SKM-1 (cell line): ENCODE data around the gene MYO1E.
"Not testable (repeated sequence)": the region's sequence is repeated elsewhere in the genome, so short reads cannot be mapped to it uniquely, and the experiment has no call there.

Experiments used
- DNase-seq: peaks from one replicate; lab custom pipeline; 2025; ENCODE audit not compliant: unreplicated experiment; lab: John Stamatoyannopoulos, UW

Gene MYO1E

DNA sequence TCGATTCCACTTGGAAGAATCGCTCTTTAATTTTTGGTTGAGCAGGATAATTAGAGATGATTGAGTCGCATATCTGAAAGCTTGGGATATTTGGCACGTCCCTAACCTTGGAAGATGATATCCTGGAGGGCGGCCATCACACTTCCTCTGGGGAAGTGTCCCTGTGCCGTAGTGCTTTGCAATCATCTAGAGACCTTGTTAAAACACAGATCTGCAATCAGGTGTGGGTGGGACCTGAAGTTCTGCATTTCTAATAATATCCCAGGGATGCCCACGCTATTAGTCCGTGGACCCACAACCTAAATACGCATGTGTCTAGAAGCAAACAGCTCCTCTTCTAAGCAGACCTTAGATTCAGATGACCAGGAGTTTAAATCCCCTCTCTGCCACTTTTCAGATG lies 20.5 kb downstream of the MYO1E start:
- DNase-seq: no peak

DNA sequence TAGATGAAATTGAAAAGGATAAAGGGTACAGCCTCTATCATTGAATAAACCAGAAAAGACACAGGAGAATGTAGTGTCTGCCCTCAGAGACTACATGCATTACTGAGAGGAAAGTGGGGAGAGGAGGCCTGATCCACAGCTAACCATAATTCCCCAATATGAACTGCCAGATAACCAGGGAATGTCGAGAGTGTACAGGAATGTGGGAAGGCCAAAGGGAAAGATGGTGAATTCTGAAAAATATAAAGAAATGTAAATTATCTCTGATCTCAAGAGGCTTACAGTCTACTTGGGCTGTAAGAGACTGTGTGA lies 22.3 kb downstream of the MYO1E start:
- no peak for DNase-seq

DNA sequence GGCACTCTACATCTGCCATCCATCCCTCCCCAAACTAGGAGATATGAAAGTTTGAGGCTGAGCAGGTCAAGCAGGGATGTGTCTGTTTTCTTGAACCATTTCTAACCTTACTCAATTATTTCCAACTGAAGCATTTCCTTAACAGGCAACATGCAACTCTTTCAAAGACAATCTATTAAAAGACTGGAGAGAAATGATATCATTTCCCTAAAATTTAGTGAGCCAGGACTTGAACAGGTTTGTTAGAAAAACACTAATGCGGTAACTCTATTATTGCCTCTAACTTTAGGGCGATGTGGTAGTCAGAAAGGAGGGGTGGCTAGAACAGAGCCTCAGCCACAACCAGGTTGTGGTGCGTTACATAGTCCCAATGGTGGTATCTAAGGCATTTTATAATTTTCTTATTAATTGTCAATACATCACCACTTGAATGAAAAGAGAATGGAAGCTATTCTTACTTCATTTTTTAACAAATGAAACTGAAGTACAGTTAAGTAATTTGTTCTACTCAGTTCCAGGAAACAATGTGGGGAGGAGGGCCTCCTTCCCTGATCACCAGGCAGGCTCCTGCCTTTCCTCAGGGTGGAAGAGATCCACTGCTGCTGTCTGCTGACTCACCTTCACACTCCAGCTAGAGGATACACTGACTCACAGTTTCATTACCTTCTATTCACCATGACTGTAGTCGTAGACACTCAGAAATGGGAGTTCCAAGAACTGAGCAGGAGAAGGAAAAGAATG lies 22.8 kb downstream of the MYO1E start:
- DNase-seq: no peak

DNA sequence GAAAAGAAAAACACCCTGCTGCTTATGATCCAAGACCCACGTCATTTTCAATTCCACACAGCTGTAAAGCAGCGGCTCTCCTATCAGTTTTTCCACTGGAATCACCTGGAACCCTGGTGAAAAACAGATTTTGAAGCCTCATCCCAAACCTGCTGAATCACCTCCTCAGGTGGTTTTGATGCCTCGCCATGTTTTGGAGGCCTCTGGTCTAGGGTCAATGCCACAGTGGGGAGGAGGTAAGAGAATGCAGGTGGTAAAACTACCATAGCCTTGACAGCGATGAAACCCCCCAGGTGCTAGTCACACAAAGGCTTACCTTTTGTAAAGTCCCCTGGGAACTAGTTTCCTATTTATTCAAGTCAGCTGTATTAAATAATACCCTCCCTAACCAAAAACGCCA lies 24.8 kb downstream of the MYO1E start:
- no peak for DNase-seq

DNA sequence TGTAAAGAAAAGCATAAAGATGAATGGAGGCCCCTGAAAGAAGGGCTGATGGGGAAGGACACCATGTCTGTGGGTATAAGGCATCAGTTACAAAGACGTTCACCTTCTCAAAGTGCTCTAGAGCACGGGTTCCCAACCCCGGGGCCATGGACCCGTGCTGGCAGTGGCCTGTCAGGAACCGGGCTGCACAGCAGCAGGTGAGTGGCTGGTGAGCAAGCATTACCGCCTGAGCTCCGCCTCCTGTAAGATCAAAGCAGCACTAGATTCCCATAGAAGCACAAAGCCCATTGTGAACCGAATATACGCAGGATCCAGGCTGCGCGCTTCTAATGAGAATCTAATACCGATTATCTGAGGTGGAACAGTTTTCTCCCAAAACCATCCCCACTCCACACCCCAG lies 25.7 kb downstream of the MYO1E start:
- DNase-seq: no peak

DNA sequence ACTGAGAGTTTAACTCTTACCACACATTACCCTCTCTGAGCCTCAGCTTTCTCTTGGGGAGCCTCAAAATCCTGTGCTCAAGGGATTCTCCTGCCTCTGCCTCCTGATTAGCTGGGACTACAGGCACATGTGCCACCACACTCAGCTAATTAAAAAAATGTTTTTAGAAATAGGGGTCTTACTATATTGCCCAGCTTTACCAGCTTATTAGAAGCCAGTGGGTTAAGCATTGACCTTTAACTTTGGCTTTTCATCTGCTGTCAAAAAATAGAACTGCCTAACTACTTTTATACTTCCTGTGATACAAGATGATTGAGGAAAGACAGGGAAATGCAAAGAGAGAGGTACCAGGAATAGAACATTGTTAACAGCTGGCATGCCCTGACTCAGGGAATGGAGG lies 27.3 kb downstream of the MYO1E start:
- no peak for DNase-seq

DNA sequence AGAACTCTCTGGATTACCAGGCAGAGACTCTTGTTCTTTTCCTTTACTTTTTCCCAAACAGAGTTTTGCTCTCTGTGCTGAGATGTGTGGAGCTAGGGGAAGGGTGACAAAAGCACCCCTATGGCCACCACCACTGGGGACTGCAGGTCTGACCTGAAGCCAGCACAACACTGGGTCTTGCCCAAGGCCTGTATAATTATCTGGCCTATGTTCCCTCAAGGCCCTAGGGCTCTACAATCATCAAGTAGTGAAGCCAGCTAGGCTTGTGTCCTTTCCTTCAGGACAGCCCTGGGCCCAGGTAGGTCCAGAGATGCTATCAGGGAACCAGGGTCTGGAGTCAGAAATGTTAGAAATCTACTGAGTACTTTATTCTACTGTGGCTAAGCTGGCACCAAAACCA lies 28.4 kb downstream of the MYO1E start:
- no peak for DNase-seq

DNA sequence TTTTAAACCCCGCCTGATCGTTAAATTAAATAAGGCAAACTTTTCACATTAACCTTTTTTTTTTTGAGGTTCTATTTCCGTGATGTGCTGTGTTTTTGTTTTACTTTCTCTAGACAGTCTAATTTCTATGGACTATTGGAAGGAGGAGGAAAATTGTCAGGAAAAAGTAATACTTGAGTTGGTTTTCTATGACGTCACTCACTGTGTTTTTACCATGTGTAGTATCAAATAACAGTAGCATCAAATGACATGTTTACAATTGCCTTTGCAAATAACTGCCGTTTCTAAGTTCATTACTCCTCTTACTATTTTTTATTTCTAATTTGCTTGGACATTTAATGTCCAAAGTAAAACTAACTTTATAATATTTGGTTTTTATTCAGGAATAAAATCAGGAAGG lies 32.3 kb downstream of the MYO1E start:
- DNase-seq: no peak

DNA sequence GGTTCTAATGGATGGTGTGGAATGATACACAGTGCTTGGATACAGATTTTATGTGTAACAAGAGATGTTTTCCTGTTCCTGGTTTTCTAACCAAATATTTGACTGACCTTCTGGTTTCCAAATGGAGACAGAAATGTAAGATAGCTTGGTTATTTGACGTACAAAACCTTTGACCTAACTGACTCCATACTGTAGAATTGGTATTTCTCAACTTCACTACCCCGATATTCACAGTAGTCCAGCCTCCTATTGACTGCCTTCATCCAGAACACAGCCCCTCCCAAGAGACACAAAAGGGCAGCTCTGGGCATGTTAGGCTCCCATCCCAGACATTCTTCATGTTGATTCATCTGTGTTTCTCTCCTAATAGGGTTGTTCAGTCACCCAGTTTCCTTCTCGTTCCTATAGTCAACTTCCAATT lies 33.4 kb downstream of the MYO1E start:
- DNase-seq: no peak

DNA sequence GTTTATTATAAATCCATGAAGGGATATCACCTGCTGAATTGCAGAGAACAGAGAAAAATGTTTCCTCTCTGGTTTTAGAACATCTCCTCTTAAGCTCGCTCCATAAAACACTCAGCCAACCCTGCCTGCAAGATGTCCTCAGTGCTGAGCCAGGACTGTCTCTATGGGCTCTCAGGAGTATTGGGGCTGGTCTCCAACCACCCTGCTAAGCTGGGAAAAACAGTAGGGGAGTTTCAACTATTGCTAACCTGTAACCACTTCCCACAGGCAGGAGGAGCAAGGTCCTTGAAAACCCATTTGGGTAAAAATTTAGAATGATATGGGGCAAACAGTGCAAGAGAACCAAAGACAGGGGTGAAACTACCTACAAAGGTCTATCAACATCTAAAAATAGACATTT lies 34.3 kb downstream of the MYO1E start:
- DNase-seq: no peak

DNA sequence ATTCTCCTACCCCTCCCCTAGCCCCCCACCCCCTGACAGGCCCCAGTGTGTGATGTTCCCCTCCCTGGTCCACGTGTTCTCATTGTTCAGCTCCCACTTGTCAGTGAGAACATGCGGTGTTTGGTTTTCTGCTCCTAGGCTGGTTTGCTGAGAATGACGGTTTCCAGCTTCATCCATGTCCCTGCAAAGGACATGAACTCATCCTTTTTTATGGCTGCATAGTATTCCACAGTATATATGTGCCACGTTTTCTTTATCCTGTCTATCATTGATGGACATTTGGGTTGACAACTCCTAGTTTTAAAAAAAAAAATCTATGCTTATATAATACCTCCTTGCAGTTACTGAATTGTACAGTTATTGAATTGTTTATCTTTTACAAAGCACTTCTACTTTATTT lies 35.9 kb downstream of the MYO1E start:
- DNase-seq: not testable (repeated sequence)

DNA sequence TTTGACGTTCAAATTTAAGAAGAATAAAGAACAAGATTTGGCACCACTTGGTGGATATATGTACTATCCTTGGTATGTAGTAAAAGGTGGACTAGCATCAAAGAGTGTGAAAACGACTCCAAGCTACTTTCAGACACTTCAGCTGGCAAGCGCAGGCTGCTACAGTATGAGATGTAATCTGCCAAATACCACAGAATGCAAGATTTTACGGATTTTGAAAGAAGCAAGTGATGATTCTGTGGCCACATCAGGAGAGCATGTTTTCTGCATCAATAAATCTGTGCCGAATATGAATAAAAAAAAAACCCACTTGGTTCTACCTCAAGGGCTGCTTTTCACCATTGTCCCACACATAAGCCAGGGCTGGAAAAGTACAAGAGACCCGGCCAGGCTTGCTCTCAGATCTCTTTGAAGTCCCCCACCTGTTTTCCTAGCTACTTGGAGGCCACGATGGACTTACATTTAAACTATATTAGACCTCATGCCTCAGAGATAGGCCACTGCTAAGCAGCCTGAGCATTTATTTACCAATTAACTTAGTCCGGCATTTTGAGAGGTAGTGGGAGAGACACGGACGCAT lies 37.4 kb downstream of the MYO1E start:
- DNase-seq: no peak

DNA sequence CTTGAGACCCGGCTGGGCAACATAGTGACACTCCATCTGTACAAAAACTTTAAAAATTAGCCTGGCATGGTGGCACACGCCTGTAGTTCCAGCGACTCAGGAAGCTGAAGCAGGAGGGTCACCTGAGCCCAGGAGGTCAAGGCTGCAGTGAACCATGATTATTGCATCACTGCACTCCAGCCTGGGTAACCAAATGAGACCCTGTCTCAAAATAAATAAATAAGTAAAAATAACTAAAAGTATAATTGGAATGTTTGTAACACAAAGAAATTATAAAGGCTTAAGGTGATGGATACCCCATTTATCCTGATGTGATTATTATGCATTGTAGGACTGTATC lies 38.6 kb downstream of the MYO1E start:
- no peak for DNase-seq

DNA sequence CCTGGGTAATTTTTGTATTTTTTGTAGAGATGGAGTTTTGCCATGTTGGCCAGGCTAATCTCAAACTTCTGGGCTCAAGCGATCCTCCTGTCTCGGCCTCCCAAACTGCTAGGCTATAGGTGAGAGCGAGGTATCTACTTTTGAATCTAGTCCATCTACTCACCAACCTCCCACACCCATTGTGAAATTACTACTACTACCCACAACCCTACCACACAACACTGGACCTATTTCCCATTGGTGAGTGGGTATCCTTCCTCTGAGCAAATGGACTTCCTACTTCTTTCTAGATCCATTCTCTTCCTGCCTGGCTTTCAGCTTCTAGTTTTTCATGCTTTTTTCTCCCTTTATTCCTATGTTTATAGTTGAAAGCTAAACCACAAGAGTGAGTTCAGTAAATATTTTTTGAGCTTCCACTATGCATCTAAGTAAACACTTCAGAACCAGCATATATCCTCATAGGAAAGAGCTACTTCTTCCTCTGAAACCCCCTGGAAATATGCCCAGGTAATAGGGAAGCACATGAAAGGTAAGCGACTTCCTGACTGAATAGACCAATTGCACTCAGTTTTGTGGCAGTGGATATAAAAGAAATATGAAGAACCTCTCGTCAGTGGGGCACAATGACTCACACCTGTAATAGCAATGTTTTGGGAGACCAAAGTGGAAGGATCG lies 39.1 kb downstream of the MYO1E start:
- peak; percentile 50 for DNase-seq

DNA sequence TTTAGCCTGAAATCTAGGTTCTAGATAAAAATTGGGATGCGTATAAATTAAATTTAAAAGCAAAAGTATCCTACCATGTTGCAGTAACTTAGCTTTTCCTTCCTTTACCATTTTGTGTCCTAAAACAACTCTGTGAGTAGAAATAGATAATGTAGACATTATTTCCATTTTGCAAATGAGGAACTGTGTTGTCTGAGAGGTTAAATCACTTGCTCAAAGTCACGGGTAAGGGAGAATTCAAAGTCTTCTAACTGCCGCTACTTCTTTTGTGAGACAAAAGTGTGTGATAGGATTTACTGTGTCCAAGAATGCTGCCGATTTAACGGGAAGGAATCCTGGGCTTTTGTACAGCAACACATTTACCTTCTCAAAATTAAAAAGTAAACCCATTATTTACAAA lies 40.7 kb downstream of the MYO1E start:
- DNase-seq: no peak

DNA sequence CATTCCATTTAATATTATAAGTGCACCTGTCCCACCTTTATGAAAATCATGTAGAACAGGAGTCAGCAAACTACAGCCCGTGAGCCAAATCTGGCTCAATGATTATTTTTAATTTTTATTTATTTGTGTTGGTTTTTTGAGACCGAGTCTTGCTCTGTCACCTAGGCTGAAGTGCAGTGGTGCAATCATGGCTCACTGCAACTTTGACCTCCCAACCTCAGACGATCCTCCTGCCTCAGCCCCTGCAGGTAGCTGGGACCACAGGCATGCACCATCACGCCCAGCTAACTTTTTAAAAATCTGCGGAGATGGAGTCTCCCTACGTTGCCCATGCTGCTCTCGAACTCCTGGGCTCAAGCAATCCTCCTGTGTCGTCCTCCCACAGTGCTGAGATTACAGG lies 42.0 kb downstream of the MYO1E start:
- no peak for DNase-seq

DNA sequence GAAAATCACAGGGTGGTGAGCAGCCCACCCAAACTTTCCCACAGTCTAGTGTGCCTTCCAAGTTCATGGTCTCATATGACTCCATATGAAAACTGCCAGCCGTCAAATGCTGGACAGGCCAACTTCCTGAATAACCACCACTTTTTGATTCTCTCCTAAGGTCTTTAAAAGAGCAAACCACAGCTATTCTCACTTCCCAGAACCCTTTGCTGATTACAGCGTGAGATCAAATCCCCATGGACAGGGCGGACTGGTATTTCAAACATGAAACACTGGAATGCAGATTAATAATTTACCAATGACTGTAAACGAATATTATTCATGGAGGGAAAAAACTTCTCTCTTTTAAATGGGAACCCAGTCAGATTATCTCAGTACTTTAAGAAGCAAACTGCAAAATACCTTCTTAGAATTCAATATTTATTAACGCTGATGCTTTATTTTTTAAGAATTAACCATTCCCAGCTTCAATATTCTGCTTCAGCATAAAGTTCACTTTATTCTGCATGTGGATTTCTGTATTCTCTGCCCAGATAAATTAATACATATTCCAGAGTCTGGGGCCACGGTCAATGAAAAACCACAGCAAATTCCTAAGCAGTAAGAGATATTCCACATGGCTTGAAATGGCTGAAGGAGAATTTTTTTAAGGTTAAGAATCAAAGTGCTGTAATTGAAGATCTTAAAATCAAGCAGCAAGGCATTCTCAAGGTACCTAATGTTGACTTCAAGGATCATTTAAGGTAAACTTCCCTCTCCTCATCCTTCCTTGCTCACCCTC lies 42.9 kb downstream of the MYO1E start:
- no peak for DNase-seq

DNA sequence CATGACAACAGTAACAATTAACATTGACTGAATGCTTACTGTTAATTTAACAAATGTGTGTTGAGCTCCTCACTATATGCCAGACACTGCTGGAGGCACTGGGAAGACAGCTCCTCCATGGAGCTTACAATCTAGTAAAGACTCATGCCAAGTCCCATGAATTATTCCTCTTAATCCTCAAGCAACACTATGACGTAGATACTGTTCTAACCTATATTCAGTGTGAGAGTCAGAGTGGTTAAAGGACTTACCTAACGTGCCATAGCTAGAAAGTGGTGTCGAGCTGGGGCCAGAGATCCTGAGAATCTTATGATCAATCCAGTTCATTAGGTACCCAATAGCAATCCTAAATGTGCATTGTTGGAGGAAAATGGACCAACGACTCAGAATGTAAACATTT lies 43.6 kb downstream of the MYO1E start:
- DNase-seq: no peak

DNA sequence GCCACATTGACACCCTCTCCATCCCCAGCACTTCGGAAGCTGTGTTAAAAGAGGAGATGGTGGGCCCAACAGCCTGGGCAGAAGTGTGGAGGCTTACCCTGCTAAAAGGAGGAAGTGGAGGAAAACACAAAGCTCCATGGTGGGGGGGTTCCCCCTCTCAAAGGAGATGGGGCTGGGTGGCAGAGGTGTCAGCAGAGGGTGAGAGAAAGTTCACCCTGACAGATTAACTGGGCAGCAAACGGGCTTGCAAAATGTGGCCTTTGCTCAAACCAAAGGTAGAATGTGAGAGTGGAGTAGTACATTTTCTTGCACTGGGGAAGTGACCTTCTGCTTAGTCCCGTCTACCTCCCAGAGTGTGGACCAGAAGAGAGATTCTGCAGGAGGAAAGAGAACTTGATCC lies 44.7 kb downstream of the MYO1E start:
- peak; percentile 45 for DNase-seq

DNA sequence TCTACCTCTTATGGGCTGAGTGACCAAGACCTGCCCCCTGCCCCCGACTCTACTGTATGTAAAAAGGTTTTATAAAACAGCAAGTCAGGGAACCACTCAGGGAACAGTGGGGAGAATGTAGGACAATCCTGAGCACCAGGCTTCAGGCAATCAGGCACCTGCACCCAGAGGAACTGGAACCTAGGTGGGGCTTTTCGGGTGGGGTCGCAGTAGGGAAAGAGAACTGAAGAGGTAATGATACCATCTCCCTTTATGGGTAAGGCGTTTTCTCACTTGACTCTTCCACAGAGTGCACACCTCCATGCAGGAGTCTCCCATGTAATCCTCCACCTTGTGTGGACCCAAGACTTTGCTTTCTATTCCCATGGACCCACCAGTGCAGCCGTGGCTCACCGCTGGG lies 45.8 kb downstream of the MYO1E start:
- DNase-seq: no peak

DNA sequence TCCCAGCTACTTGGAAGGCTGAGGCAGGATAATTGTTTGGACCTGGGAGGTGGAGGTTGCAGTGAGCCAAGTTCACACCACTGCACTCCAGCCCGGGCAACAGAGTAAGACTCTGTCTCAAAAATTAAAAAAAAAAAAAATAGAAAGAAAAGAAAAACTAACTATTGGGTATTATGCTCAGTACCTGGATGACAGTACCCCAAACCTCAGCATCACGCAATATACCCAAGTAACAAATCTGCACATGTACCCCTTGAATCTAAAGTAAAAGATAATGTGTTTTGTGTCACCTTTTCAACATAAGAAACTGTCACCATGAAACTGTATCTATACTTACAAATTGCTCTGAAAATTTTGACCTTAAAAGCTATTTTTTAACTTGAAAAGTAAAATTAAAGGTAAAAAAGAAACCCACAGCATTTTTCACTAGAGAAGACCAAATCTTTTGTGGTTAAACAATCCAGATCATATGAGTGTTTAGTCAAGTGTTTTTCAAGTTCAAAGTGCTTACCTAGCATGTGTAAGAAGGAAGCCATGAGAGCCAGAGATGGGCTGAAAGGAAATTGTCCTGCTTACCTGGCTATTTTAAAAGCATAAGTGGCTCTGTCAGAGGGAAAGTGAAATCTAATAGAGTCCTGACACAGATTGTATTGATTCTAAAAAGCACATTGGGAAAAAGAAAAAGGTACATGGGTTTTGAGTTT lies 50.5 kb downstream of the MYO1E start:
- no peak for DNase-seq
